ENCODE measurements around the gene TBC1D22A. TPM values are rescaled to one million over a fixed set of nuclear protein-coding genes. Genes with fewer than 3 reads are reported as not detected.

Gene TBC1D22A
- total RNA-seq, 6 experiments from 2014 or later, result 10.9 to 18.1 (median 14.0) TPM

- H3K27me3 ChIP-seq, result no peaks in the 10 kb centered on the region
- 100% methylated on average over 2 of the region's 2 CpGs for WGBS (ENCODE audit: insufficient coverage, low coverage, low lambda C conversion rate, missing lambda C conversion rate)
- intact Hi-C loops (cut with DNase I), result no loop called here
- H3K4me1 ChIP-seq, result no peaks in the 10 kb centered on the region
- no peaks in the 10 kb centered on the region for H3K9me3 ChIP-seq
- no peak for DNase-seq
- no peaks in the 10 kb centered on the region for H3K36me3 ChIP-seq
- H3K4me3 ChIP-seq, result no peak overlapping the region
- ATAC-seq, result no peak
- no peak for TF ChIP-seq CTCF (IDR thresholded peaks at IDR 0.05)
- no peak for TF ChIP-seq POLR2A (IDR thresholded peaks at IDR 0.05)
- no peak overlapping the region for H3K27ac ChIP-seq
These were observed 337.6 kb downstream of the TBC1D22A start for GRCh38 chr22:47100019-47100418.

GRCh38 chr22:47100646-47101200 lies 338.3 kb downstream of the TBC1D22A start:
- H3K27ac ChIP-seq, result no peak overlapping the region
- H3K9me3 ChIP-seq, result no peaks in the 10 kb centered on the region
- DNase-seq (no peak), ATAC-seq (no peak)
- no peak for TF ChIP-seq POLR2A (IDR thresholded peaks at IDR 0.05)
- no peak for TF ChIP-seq CTCF (IDR thresholded peaks at IDR 0.05)
- H3K4me3 ChIP-seq, result no peak overlapping the region
- intact Hi-C loops (cut with DNase I), result no loop called here
- WGBS (ENCODE audit: insufficient coverage, low coverage, low lambda C conversion rate, missing lambda C conversion rate), result 92% methylated on average over 15 of the region's 15 CpGs
- no peaks in the 10 kb centered on the region for H3K36me3 ChIP-seq
- H3K27me3 ChIP-seq, result no peaks in the 10 kb centered on the region
- no peaks in the 10 kb centered on the region for H3K4me1 ChIP-seq

GRCh38 chr22:47101321-47101885 lies 339.0 kb downstream of the TBC1D22A start:
- TF ChIP-seq CTCF (IDR thresholded peaks at IDR 0.05) (no peak), POLR2A (IDR thresholded peaks at IDR 0.05) (no peak)
- ATAC-seq (no peak), DNase-seq (no peak)
- 97% methylated on average over 5 of the region's 16 CpGs for WGBS (ENCODE audit: insufficient coverage, low coverage, low lambda C conversion rate, missing lambda C conversion rate)
- Histone ChIP-seq H3K36me3 (no peaks in the 10 kb centered on the region), H3K9me3 (no peaks in the 10 kb centered on the region), H3K4me3 (no peak overlapping the region), H3K27me3 (no peaks in the 10 kb centered on the region), H3K27ac (no peak overlapping the region), H3K4me1 (no peaks in the 10 kb centered on the region)
- intact Hi-C loops (cut with DNase I), result no loop called here

- Histone ChIP-seq H3K36me3 (no peaks in the 10 kb centered on the region), H3K9me3 (no peaks in the 10 kb centered on the region), H3K27ac (no peak overlapping the region), H3K27me3 (no peaks in the 10 kb centered on the region), H3K4me1 (no peaks in the 10 kb centered on the region), H3K4me3 (no peak overlapping the region)
- TF ChIP-seq POLR2A (IDR thresholded peaks at IDR 0.05), result no peak
- TF ChIP-seq CTCF (IDR thresholded peaks at IDR 0.05), result no peak
- ATAC-seq (no peak), DNase-seq (no peak)
- WGBS (ENCODE audit: insufficient coverage, low coverage, low lambda C conversion rate, missing lambda C conversion rate), result 96% methylated on average over 4 of the region's 12 CpGs
- intact Hi-C loops (cut with DNase I), result no loop called here
These were observed 339.6 kb downstream of the TBC1D22A start for GRCh38 chr22:47102081-47102480.

All from right lobe of liver (tissue), 6 donors.